GM12891 (cell line): ENCODE measurements around the gene SLC22A2.

ENCODE experiments used
- DNase-seq: peaks from one replicate; pipeline ENCODE4 v3.0.0; 2011; ENCODE audit warnings: low spot score; ENCODE audit not compliant: insufficient read length
- FAIRE-seq: peaks from 2 replicates; lab custom pipeline; 2011; peaks lifted over from hg19 to GRCh38; lab: Jason Lieb, UNC
- PAX5 ChIP-seq: IDR thresholded peaks from 2 replicates; pipeline ENCODE4 v1.6.1; 2011; ENCODE audit warnings: low read length, moderate library complexity, mild to moderate bottlenecking; ENCODE audit not compliant: insufficient read depth, severe bottlenecking
- POLR2A ChIP-seq: IDR thresholded peaks from 2 replicates; pipeline ENCODE4 v1.6.1; 2011; ENCODE audit warnings: low read depth, low read length, control low read depth
- POLR2AphosphoS5 ChIP-seq: IDR thresholded peaks from 2 replicates; pipeline ENCODE4 v1.6.1; 2011; ENCODE audit warnings: low read depth, low read length, control low read depth
- POU2F2 ChIP-seq: IDR thresholded peaks from 2 replicates; pipeline ENCODE4 v1.6.1; 2011; ENCODE audit warnings: low read depth, mild to moderate bottlenecking, control low read depth, low read length, moderate library complexity
- SPI1 ChIP-seq: IDR thresholded peaks from 2 replicates; pipeline ENCODE4 v1.6.1; 2011; ENCODE audit warnings: low read depth, low read length, control low read depth
- TAF1 ChIP-seq: IDR thresholded peaks from 2 replicates; pipeline ENCODE4 v1.6.1; 2011; ENCODE audit warnings: low read depth, low read length, control low read depth

Gene SLC22A2

GRCh38 chr6:160293844-160294243 lies 35.2 kb upstream of the SLC22A2 start:
- FAIRE-seq (no peak), DNase-seq (no peak)
- no peak for TF ChIP-seq SPI1
- no peak for TF ChIP-seq POU2F2
- no peak for TF ChIP-seq TAF1
- TF ChIP-seq POLR2AphosphoS5 = no peak

- DNase-seq = no peak
- FAIRE-seq = no peak
- no peak for TF ChIP-seq POU2F2
- no peak for TF ChIP-seq POLR2AphosphoS5
- no peak for TF ChIP-seq TAF1
These were observed 27.0 kb upstream of the SLC22A2 start for GRCh38 chr6:160285541-160286105.

GRCh38 chr6:160284575-160284974 lies 26.0 kb upstream of the SLC22A2 start:
- FAIRE-seq (no peak), DNase-seq (no peak)
- TF ChIP-seq POU2F2 = no peak
- TF ChIP-seq PAX5 = no peak
- no peak for TF ChIP-seq SPI1
- TF ChIP-seq POLR2AphosphoS5 = no peak

- DNase-seq (no peak), FAIRE-seq (no peak)
- no peak for TF ChIP-seq POLR2A
- no peak for TF ChIP-seq SPI1
- TF ChIP-seq POU2F2 = no peak
- TF ChIP-seq POLR2AphosphoS5 = no peak
- TF ChIP-seq TAF1 = no peak
- no peak for TF ChIP-seq PAX5
These were observed 23.8 kb upstream of the SLC22A2 start for GRCh38 chr6:160282444-160282843.

GRCh38 chr6:160279850-160280249 lies 21.2 kb upstream of the SLC22A2 start:
- no peak for DNase-seq
- TF ChIP-seq POLR2AphosphoS5 = no peak
- no peak for TF ChIP-seq POLR2A
- TF ChIP-seq POU2F2 = no peak
- no peak for TF ChIP-seq TAF1
- no peak for FAIRE-seq

- DNase-seq (no peak), FAIRE-seq (no peak)
- TF ChIP-seq POU2F2 (no peak), POLR2AphosphoS5 (no peak), PAX5 (no peak), SPI1 (no peak), TAF1 (no peak), POLR2A (no peak)
These were observed 20.2 kb upstream of the SLC22A2 start for GRCh38 chr6:160278786-160279310.

GRCh38 chr6:160278311-160278710 lies 19.7 kb upstream of the SLC22A2 start:
- no peak for FAIRE-seq
- TF ChIP-seq PAX5 (no peak), POLR2AphosphoS5 (no peak), TAF1 (no peak), SPI1 (no peak), POLR2A (no peak), POU2F2 (no peak)
- no peak for DNase-seq

DNA sequence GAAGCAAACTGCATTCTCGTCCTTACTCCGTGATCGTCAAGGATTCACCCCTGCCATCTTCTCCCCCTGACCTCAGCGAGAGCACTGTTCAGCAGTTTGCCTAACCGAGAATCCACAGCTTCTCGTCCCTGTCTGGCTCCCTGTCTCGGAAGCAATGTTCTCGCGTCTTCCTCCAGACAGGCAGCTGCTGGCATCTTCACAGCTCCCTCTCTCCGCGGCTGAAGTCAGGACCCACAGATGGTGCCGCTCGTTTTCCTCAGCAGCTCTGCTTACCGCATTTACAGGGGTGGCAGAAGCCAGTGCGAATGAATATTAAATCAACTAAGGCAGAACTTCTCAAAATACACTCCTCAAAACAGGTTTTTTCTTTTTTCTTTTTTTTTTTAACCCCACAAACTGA lies 18.9 kb upstream of the SLC22A2 start:
- DNase-seq (no peak), FAIRE-seq (no peak)
- no peak for TF ChIP-seq PAX5
- TF ChIP-seq POLR2A = no peak
- no peak for TF ChIP-seq SPI1

DNA sequence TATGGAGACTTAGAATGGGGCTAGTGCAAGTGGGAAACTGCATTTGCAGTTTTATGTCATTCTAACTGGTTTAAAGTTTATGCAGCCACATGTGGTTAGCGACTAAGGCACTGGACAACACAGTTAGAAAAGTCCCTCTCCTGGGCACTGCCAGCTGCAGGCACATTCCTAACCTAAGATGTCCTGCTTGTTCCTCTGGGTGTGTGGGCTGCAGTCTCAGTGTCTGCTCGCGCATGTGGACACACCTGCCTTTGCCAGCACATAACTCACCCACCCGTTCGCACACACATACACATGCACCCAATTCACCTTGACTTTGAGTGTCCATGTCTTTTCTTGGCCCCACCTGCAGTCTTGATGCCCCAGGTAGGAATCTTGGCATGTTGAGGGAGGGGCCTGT lies 18.5 kb upstream of the SLC22A2 start:
- TF ChIP-seq PAX5 = no peak
- FAIRE-seq (no peak), DNase-seq (no peak)

DNA sequence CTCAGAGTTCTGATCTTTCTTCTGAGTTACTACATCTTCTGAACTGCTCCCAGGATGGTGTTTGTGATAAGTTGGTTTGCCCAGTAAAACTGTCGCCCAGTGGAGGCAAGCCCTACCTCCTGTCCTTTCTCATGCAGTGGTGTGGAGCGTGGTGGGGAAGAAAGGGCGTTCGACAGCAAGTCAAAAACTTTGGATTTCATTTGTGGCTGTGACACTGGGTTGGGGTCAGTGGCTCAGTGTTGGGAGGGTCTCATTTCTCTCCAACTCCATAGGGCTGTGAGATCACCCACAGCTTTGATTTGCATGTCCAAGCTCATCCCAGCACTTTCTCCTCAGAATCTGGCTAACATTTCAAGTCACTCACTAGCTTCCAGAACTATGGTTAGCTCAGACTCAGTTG lies 17.5 kb upstream of the SLC22A2 start:
- FAIRE-seq (no peak), DNase-seq (no peak)
- no peak for TF ChIP-seq POLR2AphosphoS5
- TF ChIP-seq TAF1 = no peak
- no peak for TF ChIP-seq PAX5
- TF ChIP-seq POU2F2 = no peak
- TF ChIP-seq POLR2A = no peak
- TF ChIP-seq SPI1 = no peak
